Naive thymus-derived CD4-positive, alpha-beta T cell (primary cell): ENCODE results near the gene RPS14. TPM values are rescaled to one million over a fixed set of nuclear protein-coding genes. Genes with fewer than 3 reads are reported as not detected.

Source experiments
- ATAC-seq: fragments of 150-1000 bp; cut with Tn5 transposase; 2 replicates; pipeline ENCODE4 v1.10.0; 2021; ENCODE audit warnings: mild to moderate bottlenecking, moderate library complexity
- CTCF ChIA-PET: fragments of 350-600 bp; sonication (Branson Sonifier 250); formaldehyde crosslinking; loops from one replicate; lab custom pipeline; 2021; ENCODE audit warnings: antibody characterized with exemption; lab: Charles Lee
- POLR2A ChIA-PET: fragments of 350-600 bp; sonication (Branson Sonifier 250); formaldehyde crosslinking; loops from one replicate; lab custom pipeline; 2021; ENCODE audit warnings: antibody characterized with exemption, inconsistent platforms; lab: Charles Lee
- DNase-seq, 9 donors: peaks; one replicate each; pipeline versions ENCODE4 v3.0.0 to v3.0.0-alpha.2; 2020 to 2022; ENCODE audit warnings: mixed read lengths in 1 of 9
- H3K27ac ChIP-seq: one replicate; pipeline ENCODE4 v1.7.0; 2013; ENCODE audit warnings: mild to moderate bottlenecking, low read depth, low read length, moderate library complexity
- H3K27me3 ChIP-seq, 2 donors: one replicate each; pipeline ENCODE4 v1.7.0; 2013; ENCODE audit warnings: low read length in 2 of 2, mild to moderate bottlenecking in 2 of 2, moderate library complexity in 2 of 2; ENCODE audit not compliant: control insufficient read depth in 2 of 2, insufficient read depth in 2 of 2
- H3K36me3 ChIP-seq, 3 experiments: 1 replicate in 2 of 3; 2 replicates in 1 of 3; pipeline ENCODE4 v1.7.0; 2013; ENCODE audit warnings: low read length in 3 of 3, mild to moderate bottlenecking in 3 of 3, moderate library complexity in 1 of 3; ENCODE audit not compliant: insufficient read depth in 3 of 3, control insufficient read depth in 2 of 3
- H3K4me1 ChIP-seq, 2 donors: one replicate each; pipeline ENCODE4 v1.7.0; 2013; ENCODE audit warnings: low read length in 2 of 2, mild to moderate bottlenecking in 2 of 2, moderate library complexity in 1 of 2; ENCODE audit not compliant: control insufficient read depth in 2 of 2, insufficient read depth in 2 of 2
- H3K4me3 ChIP-seq: 2 replicates; pipeline ENCODE4 v1.7.0; 2013; ENCODE audit warnings: mild to moderate bottlenecking, low read length
- H3K9me3 ChIP-seq, 3 experiments: 1 replicate in 2 of 3; 2 replicates in 1 of 3; pipeline ENCODE4 v1.7.0; 2013; ENCODE audit warnings: low read length in 3 of 3; ENCODE audit not compliant: control insufficient read depth in 2 of 3
- H3K27ac Mint-ChIP-seq, 9 donors: one replicate each; pipeline ENCODE4 v1.8.0; 2020 to 2022; ENCODE audit warnings: mixed read lengths in 9 of 9, mild to moderate bottlenecking in 8 of 9, moderate library complexity in 5 of 9, inconsistent platforms in 2 of 9
- H3K27me3 Mint-ChIP-seq, 5 donors: one replicate each; pipeline ENCODE4 v1.8.0; 2021 to 2022; ENCODE audit warnings: mixed read lengths in 5 of 5, mild to moderate bottlenecking in 1 of 5
- H3K36me3 Mint-ChIP-seq, 5 donors: one replicate each; pipeline ENCODE4 v1.8.0; 2020 to 2022; ENCODE audit warnings: mixed read lengths in 5 of 5, mild to moderate bottlenecking in 3 of 5, inconsistent platforms in 1 of 5
- H3K4me1 Mint-ChIP-seq, 7 donors: one replicate each; pipeline ENCODE4 v1.8.0; 2020 to 2022; ENCODE audit warnings: mixed read lengths in 7 of 7, mild to moderate bottlenecking in 3 of 7, inconsistent platforms in 1 of 7
- H3K4me3 Mint-ChIP-seq, 10 donors: one replicate each; pipeline ENCODE4 v1.8.0; 2020 to 2022; ENCODE audit warnings: mild to moderate bottlenecking in 10 of 10, mixed read lengths in 10 of 10, moderate library complexity in 6 of 10, inconsistent platforms in 2 of 10
- H3K9me3 Mint-ChIP-seq, 11 donors: one replicate each; pipeline ENCODE4 v1.8.0; 2020 to 2022; ENCODE audit warnings: mixed read lengths in 11 of 11, mild to moderate bottlenecking in 4 of 11, inconsistent platforms in 1 of 11, moderate library complexity in 1 of 11
- intact Hi-C, 2 donors: fragments of 100-400 bp; cut with micrococcal nuclease; formaldehyde crosslinking; loops; one replicate each; pipeline ENCODE4 v1.15.1; 2023
- polyA plus RNA-seq, 2 donors: library from polyadenylated mRNA; unstranded; fragments of 300-500 nt; fragmentation: Illumina TruSeq; gene quantifications; one replicate each; pipeline ENCODE4 v1.2.3, GENCODE V29; 2021
- total RNA-seq, 6 experiments: library from RNA in 5 of 6; stranded (reverse) in 5 of 6; gene quantifications; 1 replicate in 5 of 6; 2 replicates in 1 of 6; pipeline ENCODE4 v1.2.3 and lab custom pipeline; 2021 to 2026

RPS14 gene
- total and polyA plus RNA-seq, 7 experiments from 2014 or later, result 2,331 to 11,248 (median 6,766) TPM

- peak overlapping the region; percentile 96 to 100 (median 100) for H3K27ac Mint-ChIP-seq
- Histone ChIP-seq H3K27me3 (no peaks in the 10 kb centered on the region), H3K27ac (peak overlapping the region; percentile 98), H3K4me1 (peaks cover 32 to 35% of the 10 kb centered on the region in 2 donors), H3K4me3 (peak overlapping the region; percentile 83), H3K36me3 (peaks cover 0 to 25% (median 9%) of the 10 kb centered on the region in 3 experiments), H3K9me3 (no peaks in the 10 kb centered on the region)
- no peaks in the 10 kb centered on the region for H3K27me3 Mint-ChIP-seq
- no peaks in the 10 kb centered on the region for H3K9me3 Mint-ChIP-seq
- intact Hi-C loops, result loop anchor here (1.0 to 5.0 kb wide), 7 partner anchors 53 to 1362 kb away; partner anchors contain the start of genes PCYOX1L (in 2 of the 2), DCTN4 (in 1 of the 2), G3BP1 (in 1 of the 2) and HMGXB3 (in 1 of the 2)
- CTCF ChIA-PET, result interaction anchor here (0.6 to 3.1 kb wide), 4 partner anchors 27 to 292 kb away, joined by 3 to 17 read pairs (median 3); no protein-coding TSS in a partner anchor
- peak in 7 of 9 donors; percentile 27 to 48 (median 43) for DNase-seq
- peaks cover 24 to 52% (median 38%) of the 10 kb centered on the region in 7 donors for H3K4me1 Mint-ChIP-seq
- ATAC-seq, result no peak
- H3K36me3 Mint-ChIP-seq, result peaks cover 0 to 24% (median 0%) of the 10 kb centered on the region in 5 donors
- POLR2A ChIA-PET, result interaction anchor here (0.9 to 1.9 kb wide), 8 partner anchors 9 to 374 kb away, joined by 3 to 13 read pairs (median 4); partner anchors contain the start of gene RPS14
- peak overlapping the region; percentile 91 to 100 (median 98) for H3K4me3 Mint-ChIP-seq
These were observed 39.7 kb downstream of the RPS14 start for GRCh38 chr5:150409638-150410523.

- Mint-ChIP-seq H3K4me1 (peaks cover 24 to 47% (median 34%) of the 10 kb centered on the region in 7 donors), H3K4me3 (peak overlapping the region in 6 of 10 donors; percentile 13 to 66 (median 46)), H3K36me3 (peaks cover 0 to 25% (median 0%) of the 10 kb centered on the region in 5 donors), H3K27me3 (no peaks in the 10 kb centered on the region), H3K27ac (peak overlapping the region in 8 of 9 donors; percentile 13 to 71 (median 50)), H3K9me3 (no peaks in the 10 kb centered on the region)
- H3K27me3 ChIP-seq, result no peaks in the 10 kb centered on the region
- ChIA-PET CTCF (no interaction called here), POLR2A (no interaction called here)
- H3K36me3 ChIP-seq, result peaks cover 0 to 40% (median 18%) of the 10 kb centered on the region in 3 experiments
- DNase-seq, result no peak
- peaks cover 28 to 31% of the 10 kb centered on the region in 2 donors for H3K4me1 ChIP-seq
- H3K4me3 ChIP-seq, result no peak overlapping the region
- intact Hi-C loops, result no loop called here
- H3K27ac ChIP-seq, result peak overlapping the region; percentile 21
- no peaks in the 10 kb centered on the region for H3K9me3 ChIP-seq
- ATAC-seq, result no peak
These were observed 41.2 kb downstream of the RPS14 start for GRCh38 chr5:150408231-150408943.

GRCh38 chr5:150407096-150407720 lies 42.3 kb downstream of the RPS14 start:
- H3K9me3 Mint-ChIP-seq, result no peaks in the 10 kb centered on the region
- peaks cover 0 to 52% (median 18%) of the 10 kb centered on the region in 3 experiments for H3K36me3 ChIP-seq
- ChIA-PET CTCF (interaction anchor here (0.9 kb wide), 1 partner anchor 29 kb away, joined by 4 read pairs; no protein-coding TSS in a partner anchor), POLR2A (interaction anchor here (0.5 to 1.6 kb wide), 2 partner anchors 10 to 740 kb away, joined by 3 to 5 read pairs; no protein-coding TSS in a partner anchor)
- intact Hi-C loops, result no loop called here
- ATAC-seq (no peak), DNase-seq (no peak)
- peak overlapping the region in 6 of 9 donors; percentile 4 to 59 (median 28) for H3K27ac Mint-ChIP-seq
- H3K27me3 Mint-ChIP-seq, result no peaks in the 10 kb centered on the region
- no peaks in the 10 kb centered on the region for H3K27me3 ChIP-seq
- H3K4me3 ChIP-seq, result no peak overlapping the region
- peaks cover 0 to 27% (median 5%) of the 10 kb centered on the region in 5 donors for H3K36me3 Mint-ChIP-seq
- H3K4me3 Mint-ChIP-seq, result peak overlapping the region in 1 of 10 donors; percentile 56
- H3K4me1 Mint-ChIP-seq, result peaks cover 20 to 36% (median 24%) of the 10 kb centered on the region in 7 donors
- no peaks in the 10 kb centered on the region for H3K9me3 ChIP-seq
- no peak overlapping the region for H3K27ac ChIP-seq
- peaks cover 22 to 26% of the 10 kb centered on the region in 2 donors for H3K4me1 ChIP-seq

GRCh38 chr5:150406723-150407095 lies 42.8 kb downstream of the RPS14 start:
- CTCF ChIA-PET, result interaction anchor here (0.9 kb wide), 1 partner anchor 30 kb away, joined by 4 read pairs; no protein-coding TSS in a partner anchor
- DNase-seq, result no peak
- no peaks in the 10 kb centered on the region for H3K27me3 ChIP-seq
- intact Hi-C loops, result no loop called here
- Mint-ChIP-seq H3K36me3 (peaks cover 0 to 30% (median 5%) of the 10 kb centered on the region in 5 donors), H3K27ac (peak overlapping the region in 2 of 9 donors; percentile 46 to 59), H3K4me1 (peaks cover 20 to 31% (median 23%) of the 10 kb centered on the region in 7 donors), H3K27me3 (no peaks in the 10 kb centered on the region), H3K4me3 (no peak overlapping the region), H3K9me3 (no peaks in the 10 kb centered on the region)
- H3K27ac ChIP-seq, result no peak overlapping the region
- no peaks in the 10 kb centered on the region for H3K9me3 ChIP-seq
- POLR2A ChIA-PET, result interaction anchor here (0.5 to 1.6 kb wide), 2 partner anchors 9 to 741 kb away, joined by 3 to 5 read pairs; no protein-coding TSS in a partner anchor
- no peak for ATAC-seq
- peaks cover 0 to 57% (median 22%) of the 10 kb centered on the region in 3 experiments for H3K36me3 ChIP-seq
- H3K4me3 ChIP-seq, result no peak overlapping the region
- H3K4me1 ChIP-seq, result peaks cover 18 to 26% of the 10 kb centered on the region in 2 donors

GRCh38 chr5:150406103-150406722 lies 43.3 kb downstream of the RPS14 start:
- no peak for ATAC-seq
- POLR2A ChIA-PET, result interaction anchor here (0.6 to 1.6 kb wide), 2 partner anchors 9 to 12 kb away, joined by 3 to 5 read pairs; no protein-coding TSS in a partner anchor

More at GRCh38 chr5:150406103-150406722, 43.3 kb downstream of the RPS14 start:
- DNase-seq, result no peak
- H3K9me3 Mint-ChIP-seq, result no peaks in the 10 kb centered on the region
- Histone ChIP-seq H3K4me3 (no peak overlapping the region), H3K36me3 (peaks cover 0 to 62% (median 27%) of the 10 kb centered on the region in 3 experiments), H3K27ac (no peak overlapping the region), H3K4me1 (peaks cover 13 to 23% of the 10 kb centered on the region in 2 donors), H3K9me3 (no peaks in the 10 kb centered on the region), H3K27me3 (no peaks in the 10 kb centered on the region)
- H3K27me3 Mint-ChIP-seq, result no peaks in the 10 kb centered on the region
- H3K36me3 Mint-ChIP-seq, result peaks cover 0 to 33% (median 5%) of the 10 kb centered on the region in 5 donors
- peak overlapping the region in 4 of 9 donors; percentile 40 to 56 (median 48) for H3K27ac Mint-ChIP-seq
- H3K4me1 Mint-ChIP-seq, result peaks cover 17 to 32% (median 22%) of the 10 kb centered on the region in 7 donors
- no peak overlapping the region for H3K4me3 Mint-ChIP-seq
- CTCF ChIA-PET, result no interaction called here
- intact Hi-C loops, result no loop called here
